Astrocyte (in vitro differentiated cells and primary cell): ENCODE results near the gene RB1. TPM values are rescaled to one million over a fixed set of nuclear protein-coding genes. Genes with fewer than 3 reads are reported as not detected.

Source experiments
- DNase-seq: peaks from one replicate; pipeline ENCODE4 v3.0.0-alpha.2; 2010; ENCODE audit warnings: low read depth
- FAIRE-seq: peaks from 2 replicates; lab custom pipeline; 2011; peaks lifted over from hg19 to GRCh38; lab: Jason Lieb, UNC
- H2AFZ ChIP-seq: 2 replicates; pipeline ENCODE4 v1.6.0; 2012; ENCODE audit warnings: low read depth, low read length, inconsistent platforms
- H3K27ac ChIP-seq: 2 replicates; pipeline ENCODE4 v1.5.1; 2011; ENCODE audit warnings: low read depth, low read length, inconsistent platforms
- H3K27me3 ChIP-seq: 2 replicates; pipeline ENCODE4 v1.6.0; 2011; ENCODE audit warnings: low read length, inconsistent platforms; ENCODE audit not compliant: insufficient read depth
- H3K36me3 ChIP-seq: 2 replicates; pipeline ENCODE4 v1.5.1; 2011; ENCODE audit warnings: low read length, inconsistent platforms; ENCODE audit not compliant: insufficient read depth
- H3K4me1 ChIP-seq: 2 replicates; pipeline ENCODE4 v1.5.1; 2011; ENCODE audit warnings: low read length, inconsistent platforms; ENCODE audit not compliant: insufficient read depth
- H3K4me2 ChIP-seq: 2 replicates; pipeline ENCODE4 v1.6.0; 2012; ENCODE audit warnings: low read length, inconsistent platforms
- H3K4me3 ChIP-seq: 2 replicates; pipeline ENCODE4 v1.5.1; 2011; ENCODE audit warnings: low read depth, mild to moderate bottlenecking, low read length, inconsistent platforms; ENCODE audit not compliant: insufficient read depth
- H3K79me2 ChIP-seq: 2 replicates; pipeline ENCODE4 v1.6.0; 2012; ENCODE audit warnings: mild to moderate bottlenecking, low read length, inconsistent platforms; ENCODE audit not compliant: insufficient read depth
- H3K9ac ChIP-seq: 2 replicates; pipeline ENCODE4 v1.6.0; 2012; ENCODE audit warnings: mild to moderate bottlenecking, low read length, inconsistent platforms
- H3K9me3 ChIP-seq: 2 replicates; pipeline ENCODE4 v1.5.1; 2012; ENCODE audit warnings: low read depth, mild to moderate bottlenecking, low read length, inconsistent platforms; ENCODE audit not compliant: insufficient read depth
- H4K20me1 ChIP-seq: 2 replicates; pipeline ENCODE4 v1.6.0; 2012; ENCODE audit warnings: low read length, inconsistent platforms; ENCODE audit not compliant: insufficient read depth
- H3K27ac Mint-ChIP-seq: one replicate; pipeline ENCODE4 v1.8.0; 2021; ENCODE audit warnings: mild to moderate bottlenecking, mixed read lengths; ENCODE audit not compliant: unreplicated experiment
- H3K27me3 Mint-ChIP-seq: one replicate; pipeline ENCODE4 v1.8.0; 2021; ENCODE audit warnings: low read depth, mixed read lengths; ENCODE audit not compliant: unreplicated experiment
- H3K36me3 Mint-ChIP-seq: one replicate; pipeline ENCODE4 v1.8.0; 2021; ENCODE audit warnings: low read depth, mixed read lengths; ENCODE audit not compliant: unreplicated experiment
- H3K4me1 Mint-ChIP-seq: one replicate; pipeline ENCODE4 v1.8.0; 2021; ENCODE audit warnings: low read depth, mixed read lengths; ENCODE audit not compliant: unreplicated experiment
- H3K4me3 Mint-ChIP-seq: one replicate; pipeline ENCODE4 v1.8.0; 2021; ENCODE audit warnings: mild to moderate bottlenecking, moderate library complexity, mixed read lengths; ENCODE audit not compliant: unreplicated experiment
- H3K9me3 Mint-ChIP-seq: one replicate; pipeline ENCODE4 v1.8.0; 2021; ENCODE audit warnings: mild to moderate bottlenecking, mixed read lengths; ENCODE audit not compliant: unreplicated experiment
- EZH2 ChIP-seq: IDR thresholded peaks from 2 replicates; pipeline ENCODE4 v1.6.1; 2012; ENCODE audit warnings: mild to moderate bottlenecking, low read length, inconsistent platforms; ENCODE audit not compliant: insufficient read depth
- total RNA-seq: library from RNA; stranded (reverse); gene quantifications from 2 replicates; pipeline ENCODE4 v1.2.1, GENCODE V29; 2021
- TF ChIP-seq, protein P1 (sequence below): IDR thresholded peaks from 2 replicates; pipeline ENCODE4 v1.5.1; 2011; ENCODE audit warnings: low read depth, mild to moderate bottlenecking, inconsistent platforms, low read length, moderate library complexity; ENCODE audit not compliant: insufficient read depth

RB1 gene
- total RNA-seq, 1 donor from 2014 or later: 32.7 TPM

- FAIRE-seq: no peak
Measured at GRCh38 chr13:48491423-48492095, 188.0 kb downstream of the RB1 start.

GRCh38 chr13:48492096-48492440 is 188.5 kb downstream of the RB1 start:
- no peak overlapping the region for H3K9ac ChIP-seq
- H3K27me3 ChIP-seq: no peaks in the 10 kb centered on the region

More at GRCh38 chr13:48491423-48492095, 188.0 kb downstream of the RB1 start:
- Histone ChIP-seq H3K9me3 (no peaks in the 10 kb centered on the region), H3K9ac (no peak overlapping the region), H4K20me1 (no peaks in the 10 kb centered on the region), H3K36me3 (no peaks in the 10 kb centered on the region), H3K27ac (no peak overlapping the region), H3K79me2 (no peaks in the 10 kb centered on the region), H3K4me3 (no peak overlapping the region), H2AFZ (no peak overlapping the region), H3K27me3 (no peaks in the 10 kb centered on the region), H3K4me2 (no peak overlapping the region), H3K4me1 (no peaks in the 10 kb centered on the region)
- no peak for TF ChIP-seq EZH2
- H3K4me1 Mint-ChIP-seq: peaks cover 3% of the 10 kb centered on the region
- H3K36me3 Mint-ChIP-seq: no peaks in the 10 kb centered on the region
- H3K27me3 Mint-ChIP-seq: no peaks in the 10 kb centered on the region
- H3K27ac Mint-ChIP-seq: no peak overlapping the region
- peaks cover 2% of the 10 kb centered on the region for H3K9me3 Mint-ChIP-seq
- no peak for DNase-seq
- no peak overlapping the region for H3K4me3 Mint-ChIP-seq

GRCh38 chr13:48492470-48493065 is 189.0 kb downstream of the RB1 start:
- DNase-seq: no peak
- Mint-ChIP-seq H3K27me3 (no peaks in the 10 kb centered on the region), H3K36me3 (no peaks in the 10 kb centered on the region), H3K4me1 (peaks cover 3% of the 10 kb centered on the region), H3K9me3 (peaks cover 2% of the 10 kb centered on the region), H3K27ac (no peak overlapping the region), H3K4me3 (no peak overlapping the region)
- H3K4me2 ChIP-seq: peak overlapping the region; percentile 51
- TF ChIP-seq EZH2: no peak
- TF ChIP-seq, protein P1, sequence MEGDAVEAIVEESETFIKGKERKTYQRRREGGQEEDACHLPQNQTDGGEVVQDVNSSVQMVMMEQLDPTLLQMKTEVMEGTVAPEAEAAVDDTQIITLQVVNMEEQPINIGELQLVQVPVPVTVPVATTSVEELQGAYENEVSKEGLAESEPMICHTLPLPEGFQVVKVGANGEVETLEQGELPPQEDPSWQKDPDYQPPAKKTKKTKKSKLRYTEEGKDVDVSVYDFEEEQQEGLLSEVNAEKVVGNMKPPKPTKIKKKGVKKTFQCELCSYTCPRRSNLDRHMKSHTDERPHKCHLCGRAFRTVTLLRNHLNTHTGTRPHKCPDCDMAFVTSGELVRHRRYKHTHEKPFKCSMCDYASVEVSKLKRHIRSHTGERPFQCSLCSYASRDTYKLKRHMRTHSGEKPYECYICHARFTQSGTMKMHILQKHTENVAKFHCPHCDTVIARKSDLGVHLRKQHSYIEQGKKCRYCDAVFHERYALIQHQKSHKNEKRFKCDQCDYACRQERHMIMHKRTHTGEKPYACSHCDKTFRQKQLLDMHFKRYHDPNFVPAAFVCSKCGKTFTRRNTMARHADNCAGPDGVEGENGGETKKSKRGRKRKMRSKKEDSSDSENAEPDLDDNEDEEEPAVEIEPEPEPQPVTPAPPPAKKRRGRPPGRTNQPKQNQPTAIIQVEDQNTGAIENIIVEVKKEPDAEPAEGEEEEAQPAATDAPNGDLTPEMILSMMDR: no peak
- no peaks in the 10 kb centered on the region for H3K79me2 ChIP-seq
- H3K4me3 ChIP-seq: no peak overlapping the region
- H3K9me3 ChIP-seq: no peaks in the 10 kb centered on the region
- H3K27ac ChIP-seq: no peak overlapping the region
- no peak overlapping the region for H3K9ac ChIP-seq
- H3K27me3 ChIP-seq: no peaks in the 10 kb centered on the region
- no peaks in the 10 kb centered on the region for H4K20me1 ChIP-seq
- no peak overlapping the region for H2AFZ ChIP-seq
- H3K4me1 ChIP-seq: no peaks in the 10 kb centered on the region
- H3K36me3 ChIP-seq: no peaks in the 10 kb centered on the region
- FAIRE-seq: no peak

More at GRCh38 chr13:48492096-48492440, 188.5 kb downstream of the RB1 start:
- no peaks in the 10 kb centered on the region for H3K79me2 ChIP-seq
- FAIRE-seq (no peak), DNase-seq (no peak)
- H4K20me1 ChIP-seq: no peaks in the 10 kb centered on the region
- H2AFZ ChIP-seq: no peak overlapping the region
- H3K9me3 ChIP-seq: no peaks in the 10 kb centered on the region
- H3K9me3 Mint-ChIP-seq: peaks cover 2% of the 10 kb centered on the region
- no peak overlapping the region for H3K4me3 ChIP-seq
- no peak overlapping the region for H3K27ac ChIP-seq
- H3K27ac Mint-ChIP-seq: no peak overlapping the region
- no peaks in the 10 kb centered on the region for H3K36me3 ChIP-seq
- no peak for TF ChIP-seq EZH2
- TF ChIP-seq, protein P1: no peak
- H3K4me1 ChIP-seq: no peaks in the 10 kb centered on the region
- H3K4me1 Mint-ChIP-seq: peaks cover 3% of the 10 kb centered on the region
- no peak overlapping the region for H3K4me2 ChIP-seq
- H3K27me3 Mint-ChIP-seq: no peaks in the 10 kb centered on the region
- no peak overlapping the region for H3K4me3 Mint-ChIP-seq
- H3K36me3 Mint-ChIP-seq: no peaks in the 10 kb centered on the region
